Natural killer cell (primary cell): ENCODE measurements around the gene CLDN12. TPM values are rescaled to one million over a fixed set of nuclear protein-coding genes. Genes with fewer than 3 reads are reported as not detected.

Experiments used
- ATAC-seq, 3 donors: fragments of 150-1000 bp in 2 of 3; fragments of 200-7000 bp in 1 of 3; cut with Tn5 transposase; 1 replicate in 1 of 3; 2 replicates in 2 of 3; pipeline ENCODE4 v1.10.0; 2021; ENCODE audit warnings: mild to moderate bottlenecking in 2 of 3, moderate library complexity in 2 of 3
- DNase-seq, 2 donors: peaks; one replicate each; pipeline versions ENCODE4 v3.0.0 to v3.0.0-alpha.2; 2013 to 2021; ENCODE audit warnings: mixed read lengths in 1 of 2
- H3K27ac ChIP-seq: one replicate; pipeline ENCODE4 v1.5.1; 2013; ENCODE audit warnings: mild to moderate bottlenecking, low read length
- H3K27me3 ChIP-seq: one replicate; pipeline ENCODE4 v1.6.1; 2013; ENCODE audit warnings: low read length; ENCODE audit not compliant: control insufficient read depth, insufficient read depth
- H3K36me3 ChIP-seq: one replicate; pipeline ENCODE4 v1.6.1; 2013; ENCODE audit warnings: low read length; ENCODE audit not compliant: control insufficient read depth, insufficient read depth
- H3K4me1 ChIP-seq: one replicate; pipeline ENCODE4 v1.6.1; 2013; ENCODE audit warnings: low read length; ENCODE audit not compliant: control insufficient read depth, insufficient read depth
- H3K4me3 ChIP-seq: one replicate; pipeline ENCODE4 v1.5.1; 2013; ENCODE audit warnings: low read length
- H3K9me3 ChIP-seq: one replicate; pipeline ENCODE4 v1.6.1; 2013; ENCODE audit warnings: low read length; ENCODE audit not compliant: control insufficient read depth, insufficient read depth
- H3K27ac Mint-ChIP-seq, 2 donors: one replicate each; pipeline ENCODE4 v1.8.0; 2022; ENCODE audit warnings: mild to moderate bottlenecking in 2 of 2, mixed read lengths in 2 of 2, moderate library complexity in 1 of 2
- H3K27me3 Mint-ChIP-seq, 2 donors: one replicate each; pipeline ENCODE4 v1.8.0; 2022; ENCODE audit warnings: low read depth in 2 of 2, mixed read lengths in 2 of 2
- H3K36me3 Mint-ChIP-seq: one replicate; pipeline ENCODE4 v1.8.0; 2022; ENCODE audit warnings: mixed read lengths
- H3K4me1 Mint-ChIP-seq, 2 donors: one replicate each; pipeline ENCODE4 v1.8.0; 2022; ENCODE audit warnings: mixed read lengths in 2 of 2
- H3K4me3 Mint-ChIP-seq: one replicate; pipeline ENCODE4 v1.8.0; 2022; ENCODE audit warnings: mild to moderate bottlenecking, moderate library complexity, mixed read lengths
- H3K9me3 Mint-ChIP-seq, 2 donors: one replicate each; pipeline ENCODE4 v1.8.0; 2022; ENCODE audit warnings: mixed read lengths in 2 of 2
- CTCF ChIP-seq: fragments of 200-600 bp; IDR thresholded peaks from one replicate; pipeline ENCODE4 v1.8.0; 2022; ENCODE audit warnings: antibody characterized with exemption
- WGBS: methylation state at CpG from one replicate; pipeline ENCODE4 v1.1.7; 2013; ENCODE audit warnings: missing lambda C conversion rate; ENCODE audit not compliant: insufficient coverage; 5-methylcytosine and 5-hydroxymethylcytosine counted together
- intact Hi-C: fragments of 100-400 bp; cut with micrococcal nuclease; formaldehyde crosslinking; loops from one replicate; pipeline ENCODE4 v1.14.2; 2022
- total RNA-seq, 4 donors: library from RNA; stranded (reverse); fragments of 120-200 nt in 1 of 4; gene quantifications; one replicate each; pipeline versions ENCODE4 v1.2.3 to v1.2.4, GENCODE V29; 2013 to 2022

Gene CLDN12
- total RNA-seq, 3 donors from 2014 or later (not counting 1 experiment from before 2014, with no cell fraction given), result 0.68 to 0.86 (median 0.71) TPM

- Histone ChIP-seq H3K9me3 (no peaks in the 10 kb centered on the region), H3K27ac (no peak overlapping the region), H3K4me3 (no peak overlapping the region), H3K4me1 (no peaks in the 10 kb centered on the region), H3K36me3 (no peaks in the 10 kb centered on the region), H3K27me3 (peaks cover 3% of the 10 kb centered on the region)
- Mint-ChIP-seq H3K4me3 (no peak overlapping the region), H3K27ac (no peak overlapping the region), H3K4me1 (peaks cover 7 to 8% of the 10 kb centered on the region in 2 donors), H3K27me3 (peaks cover 26 to 28% of the 10 kb centered on the region in 2 donors), H3K36me3 (no peaks in the 10 kb centered on the region), H3K9me3 (no peaks in the 10 kb centered on the region)
- DNase-seq (no peak), ATAC-seq (no peak)
- no peak for TF ChIP-seq CTCF
- intact Hi-C loops, result no loop called here
These were observed 50.1 kb downstream of the CLDN12 start for GRCh38 chr7:90453259-90453891.

GRCh38 chr7:90453931-90454330, 50.7 kb downstream of the CLDN12 start:
- H3K27me3 Mint-ChIP-seq, result peaks cover 24 to 28% of the 10 kb centered on the region in 2 donors

GRCh38 chr7:90455163-90456030, 52.1 kb downstream of the CLDN12 start:
- intact Hi-C loops, result loop anchor here (5.0 kb wide), 1 partner anchor 1992 kb away; the partner anchor contains the start of gene GATAD1
- Mint-ChIP-seq H3K36me3 (no peaks in the 10 kb centered on the region), H3K9me3 (no peaks in the 10 kb centered on the region), H3K4me1 (peaks cover 7 to 8% of the 10 kb centered on the region in 2 donors), H3K27ac (no peak overlapping the region), H3K4me3 (no peak overlapping the region), H3K27me3 (peaks cover 19 to 28% of the 10 kb centered on the region in 2 donors)
- ATAC-seq (peak in 2 of 3 donors; percentile 59 to 65), DNase-seq (peak in 1 of 2 donors; percentile 61)
- Histone ChIP-seq H3K27me3 (peaks cover 3% of the 10 kb centered on the region), H3K4me3 (no peak overlapping the region), H3K36me3 (no peaks in the 10 kb centered on the region), H3K9me3 (no peaks in the 10 kb centered on the region), H3K27ac (no peak overlapping the region), H3K4me1 (no peaks in the 10 kb centered on the region)
- peak; percentile 68 for TF ChIP-seq CTCF
- WGBS, result 37% methylated on average over 4 of the region's 6 CpGs

More at GRCh38 chr7:90453931-90454330, 50.7 kb downstream of the CLDN12 start:
- Mint-ChIP-seq H3K9me3 (no peaks in the 10 kb centered on the region), H3K4me1 (peaks cover 7 to 8% of the 10 kb centered on the region in 2 donors), H3K27ac (no peak overlapping the region), H3K36me3 (no peaks in the 10 kb centered on the region), H3K4me3 (no peak overlapping the region)
- no CpG with 5 or more reads among the region's 1 CpG for WGBS
- no peak for TF ChIP-seq CTCF
- Histone ChIP-seq H3K4me1 (no peaks in the 10 kb centered on the region), H3K27ac (no peak overlapping the region), H3K27me3 (peaks cover 3% of the 10 kb centered on the region), H3K4me3 (no peak overlapping the region), H3K36me3 (no peaks in the 10 kb centered on the region), H3K9me3 (no peaks in the 10 kb centered on the region)
- ATAC-seq (no peak), DNase-seq (no peak)
- intact Hi-C loops, result no loop called here
